AG04450 (cell line): ENCODE data around the gene CLMN. TPM values are rescaled to one million over a fixed set of nuclear protein-coding genes. Genes with fewer than 3 reads are reported as not detected.

ENCODE experiments used
- CTCF ChIA-PET: fragments of 300-600, 350-600 bp; formaldehyde crosslinking; extraction: SDS; loops from one replicate; lab custom pipeline; 2022; ENCODE audit warnings: antibody characterized with exemption, inconsistent platforms; lab: Charles Lee
- POLR2A ChIA-PET: fragments of 350-600 bp; formaldehyde crosslinking; extraction: SDS; loops from one replicate; lab custom pipeline; 2021; ENCODE audit warnings: antibody characterized with exemption, inconsistent platforms; lab: Yijun Ruan, JAX
- DNase-seq: peaks from one replicate; pipeline ENCODE4 v3.0.0-alpha.2; 2011; ENCODE audit warnings: low read depth, low spot score
- H3K27ac ChIP-seq: one replicate; pipeline ENCODE4 v1.5.1; 2012; ENCODE audit warnings: low read depth, low read length, control low read depth
- H3K27me3 ChIP-seq: one replicate; pipeline ENCODE4 v1.6.0; 2012; ENCODE audit warnings: low read length; ENCODE audit not compliant: control insufficient read depth, insufficient read depth
- H3K4me3 ChIP-seq: 2 replicates; pipeline ENCODE4 v1.5.1; 2011; ENCODE audit warnings: mild to moderate bottlenecking, low read depth, low read length, control low read depth
- H3K9me3 ChIP-seq: 2 replicates; pipeline ENCODE4 v1.5.1; 2012; ENCODE audit warnings: low read length; ENCODE audit not compliant: control insufficient read depth, insufficient read depth
- CTCF ChIP-seq: IDR thresholded peaks from 2 replicates; pipeline ENCODE4 v1.5.1; 2011; ENCODE audit warnings: low read depth, low read length, control low read depth, inconsistent platforms
- polyA plus RNA-seq: library from polyadenylated mRNA; depleted of rRNA; stranded (reverse); fragments of >200 nt; gene quantifications from 2 replicates; pipeline ENCODE4 v1.2.3, GENCODE V29; 2011

Gene CLMN
- polyA plus RNA-seq, 1 experiment = 0.09 TPM

- no peak overlapping the region for H3K4me3 ChIP-seq
- H3K27me3 ChIP-seq = peaks cover 4% of the 10 kb centered on the region
- TF ChIP-seq CTCF = no peak
- no peaks in the 10 kb centered on the region; the same call in 1 of the 2 replicates for H3K9me3 ChIP-seq
- POLR2A ChIA-PET = no interaction called here
- no peak overlapping the region for H3K27ac ChIP-seq
- DNase-seq = no peak
- CTCF ChIA-PET = no interaction called here
These were observed 36.6 kb upstream of the CLMN start for GRCh38 chr14:95356245-95356869.

- no peak overlapping the region for H3K4me3 ChIP-seq
- ChIA-PET CTCF (no interaction called here), POLR2A (no interaction called here)
- TF ChIP-seq CTCF = no peak
- DNase-seq = no peak
- H3K9me3 ChIP-seq = no peaks in the 10 kb centered on the region; the same call in 1 of the 2 replicates
- H3K27me3 ChIP-seq = peaks cover 4% of the 10 kb centered on the region
- H3K27ac ChIP-seq = no peak overlapping the region
These were observed 35.7 kb upstream of the CLMN start for GRCh38 chr14:95355422-95355821.

- Histone ChIP-seq H3K27ac (no peak overlapping the region), H3K27me3 (no peaks in the 10 kb centered on the region), H3K4me3 (no peak overlapping the region), H3K9me3 (no peaks in the 10 kb centered on the region)
- no peak for DNase-seq
- POLR2A ChIA-PET = no interaction called here
- no peak for TF ChIP-seq CTCF
- CTCF ChIA-PET = no interaction called here
These were observed 35.1 kb upstream of the CLMN start for GRCh38 chr14:95354834-95355233.

GRCh38 chr14:95353664-95354063, 34.0 kb upstream of the CLMN start:
- no peak for DNase-seq
- ChIA-PET CTCF (no interaction called here), POLR2A (no interaction called here)
- Histone ChIP-seq H3K27me3 (no peaks in the 10 kb centered on the region), H3K27ac (no peak overlapping the region), H3K4me3 (no peak overlapping the region), H3K9me3 (no peaks in the 10 kb centered on the region)
- no peak for TF ChIP-seq CTCF

GRCh38 chr14:95353007-95353406, 33.3 kb upstream of the CLMN start:
- no peak for DNase-seq
- Histone ChIP-seq H3K4me3 (no peak overlapping the region), H3K27me3 (no peaks in the 10 kb centered on the region), H3K9me3 (no peaks in the 10 kb centered on the region), H3K27ac (no peak overlapping the region)
- POLR2A ChIA-PET = no interaction called here
- no peak for TF ChIP-seq CTCF
- CTCF ChIA-PET = no interaction called here
